T follicular helper cell (primary cell): ENCODE results near the gene DNMBP.
"Not testable (repeated sequence)": the region's sequence is repeated elsewhere in the genome, so short reads cannot be mapped to it uniquely, and the experiment has no call there.

Experiments
- DNase-seq: peaks from one replicate; pipeline ENCODE4 v3.0.0-alpha.2; 2020; ENCODE audit warnings: low read depth

Gene DNMBP

GRCh38 chr10:99993701-99994689 is 15.8 kb downstream of the DNMBP start:
- DNase-seq = peak; percentile 24

GRCh38 chr10:99985637-99986036 is 24.1 kb downstream of the DNMBP start:
- not testable (repeated sequence) for DNase-seq

- DNase-seq = no peak
These were observed 25.3 kb downstream of the DNMBP start for GRCh38 chr10:99984211-99985034.

GRCh38 chr10:99983280-99983988 is 26.3 kb downstream of the DNMBP start:
- no peak for DNase-seq

GRCh38 chr10:99982728-99983127 is 27.0 kb downstream of the DNMBP start:
- DNase-seq = no peak

- DNase-seq = no peak
These were observed 28.1 kb downstream of the DNMBP start for GRCh38 chr10:99981581-99982199.

GRCh38 chr10:99979066-99979685 is 30.6 kb downstream of the DNMBP start:
- DNase-seq = no peak

- DNase-seq = no peak
These were observed 31.8 kb downstream of the DNMBP start for GRCh38 chr10:99977916-99978315.

- no peak for DNase-seq
These were observed 32.7 kb downstream of the DNMBP start for GRCh38 chr10:99976886-99977665.

GRCh38 chr10:99975942-99976809 is 33.6 kb downstream of the DNMBP start:
- no peak for DNase-seq

- no peak for DNase-seq
These were observed 34.5 kb downstream of the DNMBP start for GRCh38 chr10:99975106-99975829.

GRCh38 chr10:99973190-99973589 is 36.6 kb downstream of the DNMBP start:
- DNase-seq = no peak

GRCh38 chr10:99967961-99968360 is 41.8 kb downstream of the DNMBP start:
- no peak for DNase-seq

GRCh38 chr10:99966306-99966705 is 43.4 kb downstream of the DNMBP start:
- no peak for DNase-seq

- no peak for DNase-seq
These were observed 44.0 kb downstream of the DNMBP start for GRCh38 chr10:99965700-99966099.

GRCh38 chr10:99964791-99965190 is 45.0 kb downstream of the DNMBP start:
- no peak for DNase-seq

- DNase-seq = not testable (repeated sequence)
These were observed 46.1 kb downstream of the DNMBP start for GRCh38 chr10:99963467-99964165.

- no peak for DNase-seq
These were observed 50.9 kb downstream of the DNMBP start for GRCh38 chr10:99958806-99959205.
